Esophagus squamous epithelium (tissue), 4 donors: ENCODE data around the gene GBF1.

Source experiments
- CTCF ChIP-seq, 6 experiments: fragments of 450-650 bp in 4 of 6; fragments of 200-600 bp in 2 of 6; sonication (generic) in 2 of 6; IDR thresholded peaks; one replicate each; pipeline ENCODE4 v1.5.1; 2016 to 2019; ENCODE audit warnings: antibody characterized with exemption in 6 of 6, mild to moderate bottlenecking in 4 of 6, moderate library complexity in 4 of 6
- POLR2A ChIP-seq, 4 donors: fragments of 450-650 bp; IDR thresholded peaks; one replicate each; pipeline ENCODE4 v1.6.1; 2017; ENCODE audit warnings: antibody characterized with exemption in 4 of 4, mild to moderate bottlenecking in 4 of 4, moderate library complexity in 3 of 4

GRCh38 chr10:102230861-102231356, 14.4 kb upstream of the GBF1 start:
- TF ChIP-seq CTCF (IDR thresholded peaks at IDR 0.05), result peak in 3 of 6 experiments; percentile 17 to 41 (median 27)
- no peak for TF ChIP-seq POLR2A (IDR thresholded peaks at IDR 0.05)
